Heart left ventricle (tissue), 16 donors: Measurements from ENCODE around the gene INO80E. TPM values are rescaled to one million over a fixed set of nuclear protein-coding genes. Genes with fewer than 3 reads are reported as not detected.
A peak's percentile ranks its signal among the peaks of the same experiment; 100 is the strongest.

ENCODE experiments used
- ATAC-seq, 4 donors: fragments of 200-7000 bp; cut with Tn5 transposase; one replicate each; pipeline ENCODE4 v1.9.1; 2020 to 2022; ENCODE audit warnings: moderate library complexity in 4 of 4, mild to moderate bottlenecking in 3 of 4, moderate number of reproducible peaks in 1 of 4
- DNase-seq, 5 donors: peaks; one replicate each; pipeline ENCODE4 v3.0.0-alpha.2; 2020
- H3K27ac ChIP-seq, 12 donors: fragments of 200-600 bp; sonication (generic) in 4 of 12; one replicate each; pipeline versions ENCODE4 v1.5.0 to v1.8.0; 2016 to 2022; ENCODE audit warnings: mild to moderate bottlenecking in 2 of 12
- H3K27me3 ChIP-seq, 9 donors: fragments of 200-600 bp; sonication (generic) in 2 of 9; one replicate each; pipeline versions ENCODE4 v1.5.1 to v1.8.0; 2016 to 2022; ENCODE audit warnings: mild to moderate bottlenecking in 3 of 9
- H3K36me3 ChIP-seq, 9 donors: fragments of 200-600 bp; sonication (generic) in 2 of 9; one replicate each; pipeline versions ENCODE4 v1.5.0 to v1.8.0; 2018 to 2022; ENCODE audit warnings: mild to moderate bottlenecking in 2 of 9
- H3K4me1 ChIP-seq, 12 donors: fragments of 200-600 bp; sonication (generic) in 4 of 12; one replicate each; pipeline versions ENCODE4 v1.5.0 to v1.8.0; 2016 to 2022; ENCODE audit warnings: mild to moderate bottlenecking in 3 of 12
- H3K4me3 ChIP-seq, 12 donors: fragments of 200-600 bp; sonication (generic) in 4 of 12; one replicate each; pipeline versions ENCODE4 v1.5.0 to v1.8.0; 2017 to 2022; ENCODE audit warnings: mild to moderate bottlenecking in 9 of 12, moderate library complexity in 4 of 12
- H3K9me3 ChIP-seq, 12 donors: fragments of 200-600 bp; sonication (generic) in 4 of 12; one replicate each; pipeline versions ENCODE4 v1.5.0 to v1.8.0; 2016 to 2022; ENCODE audit warnings: mild to moderate bottlenecking in 1 of 12
- POLR2A ChIP-seq, 2 donors: fragments of 450-650 bp; IDR thresholded peaks; one replicate each; pipeline ENCODE4 v1.6.1; 2017; ENCODE audit warnings: antibody characterized with exemption in 2 of 2, mild to moderate bottlenecking in 2 of 2, moderate library complexity in 2 of 2
- WGBS, 4 donors: extraction: QIAGEN DNeasy Blood & Tissue Kit in 2 of 4; methylation state at CpG; one replicate each; pipeline versions ENCODE4 v1.1.5 to v1.1.7; 2013 to 2018; 5-methylcytosine and 5-hydroxymethylcytosine counted together
- intact Hi-C, 10 donors: fragments of 100-400 bp; cut with DNase I; formaldehyde crosslinking; loops; one replicate each; pipeline versions ENCODE4 v1.11.1 to v1.14.2; 2022
- polyA plus RNA-seq, 2 donors: library from polyadenylated mRNA; stranded (reverse); fragments of 200-250 nt; gene quantifications; one replicate each; pipeline ENCODE4 v1.2.3, GENCODE V29; 2013
- total RNA-seq, 9 donors: library from RNA; depleted of rRNA in 2 of 9; stranded (reverse); fragments of >200 nt in 2 of 9; fragmentation: NEBNext Ultra II Directional in 3 of 9; extraction: Animal tissue kit (Norgen Biotek cat#: 25700) in 3 of 9; gene quantifications; one replicate each; pipeline versions ENCODE4 v1.1.0 to v1.2.4, GENCODE V29; 2016 to 2023
- TF ChIP-seq, protein P1 (sequence below), 12 donors: fragments of 200-600 bp; sonication (generic) in 4 of 12; IDR thresholded peaks; one replicate each; pipeline versions ENCODE4 v1.5.0 to v1.8.0; 2018 to 2022; ENCODE audit warnings: antibody characterized with exemption in 12 of 12, mild to moderate bottlenecking in 5 of 12
- donor health status: ischemic (EF 13 %, LVEDD 7.1; RV severe dilation, severe dysfunction).
- donor health status: healthy with polysubstance abuse.
- donor health status: DM: no; HTN: yes; CAD: no.
- donor health status: DM: no; HTN: no; CAD: no.
- donor health status: ischemic (EF 25% LVEDD 6.9; RV normal size, moderate dysfunction).
- donor health status: ischemic (EF 25% LVEDD 5.7; RV mildly dilated, moderate dysfunction).
- donor health status: healthy.
- donor health status: DM: yes; HTN: yes; CAD: no.
- donor health status: ischemic (EF 35%, LVEDD 5.7; RV mildly dilated, moderate dysfunction).
- donor health status: nonischemic (EF 11% LVEDD 7.7; RV severe dilation, severe dysfunction).
- donor health status: DM: yes; HTN: yes; CAD: no.
- donor health status: PGD.
- donor health status: ischemic (EF 29% LVEDD 5.4; RV normal size, mild dysfunction).
- donor health status: nonischemic (EF 23%, LVEDD 6.1; RV moderate dilation, normal function).

The INO80E gene
- total and polyA plus RNA-seq, 11 donors = 27.6 to 71.5 (median 33.9) TPM

GRCh38 chr16:29994600-29995323 is 1.3 kb upstream of the INO80E start:
- 9 to 28% (median 11%) methylated on average over 12 to 24 of the region's 24 CpGs for WGBS, 4 donors
- DNase-seq = peak in 3 of 5 donors; percentile 61 to 82 (median 62)

DNA sequence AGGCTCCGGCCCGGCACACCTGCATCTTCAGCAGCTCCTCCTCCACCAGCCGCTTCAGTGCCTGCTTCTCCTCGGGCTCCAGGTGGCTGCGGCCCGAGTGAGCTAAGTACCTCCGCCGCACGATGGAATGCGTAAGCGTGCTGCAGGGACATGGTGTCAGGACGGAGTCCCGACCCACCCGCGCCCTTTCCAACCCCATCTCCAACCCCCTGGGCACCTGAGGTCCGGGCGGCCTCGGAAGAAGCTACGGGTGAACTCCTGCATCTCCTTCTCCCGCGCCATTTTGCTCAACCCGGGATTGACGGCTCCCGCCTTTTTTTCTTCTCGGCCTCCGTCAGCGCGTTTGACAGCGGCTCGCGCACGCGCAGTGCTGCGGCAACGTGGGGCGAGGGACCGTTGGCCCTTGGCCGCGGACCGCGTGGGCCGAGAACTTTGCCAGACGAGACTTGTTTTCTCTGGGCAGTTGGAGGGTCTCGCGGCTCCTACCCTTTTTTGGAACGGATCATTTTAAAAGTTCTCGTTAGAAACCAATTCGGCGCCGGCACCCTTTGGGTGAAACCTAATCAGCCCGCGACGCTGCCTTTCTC is 624 bp upstream of the INO80E start, which contains the start of gene HIRIP3:
Gene HIRIP3, minus strand, starts transcription at position 294 of the 587 bp plus-strand sequence. Its CDS starts 12 bp downstream, at position 282.
- 0 to 1% (median 0%) methylated on average over 38 to 53 of the region's 53 CpGs for WGBS, 4 donors
- Histone ChIP-seq H3K4me3 (peak within 1 kb of the TSS; percentile 53 to 95 (median 80)), H3K9me3 (no peaks in the 10 kb centered on the region), H3K27me3 (no peaks in the 10 kb centered on the region), H3K36me3 (peaks cover 0 to 62% (median 46%) of the 10 kb centered on the region in 9 donors), H3K27ac (peak within 1 kb of the TSS; percentile 88 to 100 (median 96)), H3K4me1 (peaks cover 0 to 31% (median 18%) of the 10 kb centered on the region in 12 donors)
- intact Hi-C loops = loop anchor here in 9 of 10 donors (1.0 to 10.0 kb wide), 11 partner anchors 18 to 191 kb away; partner anchors contain the start of genes TMEM219 (in 4 of the 9), CDIPT (in 2 of the 9), KCTD13 (in 2 of the 9) and MAZ (in 2 of the 9)
- ATAC-seq (peak; percentile 68 to 84 (median 76)), DNase-seq (peak; percentile 90 to 94 (median 91))
- TF ChIP-seq, protein P1, sequence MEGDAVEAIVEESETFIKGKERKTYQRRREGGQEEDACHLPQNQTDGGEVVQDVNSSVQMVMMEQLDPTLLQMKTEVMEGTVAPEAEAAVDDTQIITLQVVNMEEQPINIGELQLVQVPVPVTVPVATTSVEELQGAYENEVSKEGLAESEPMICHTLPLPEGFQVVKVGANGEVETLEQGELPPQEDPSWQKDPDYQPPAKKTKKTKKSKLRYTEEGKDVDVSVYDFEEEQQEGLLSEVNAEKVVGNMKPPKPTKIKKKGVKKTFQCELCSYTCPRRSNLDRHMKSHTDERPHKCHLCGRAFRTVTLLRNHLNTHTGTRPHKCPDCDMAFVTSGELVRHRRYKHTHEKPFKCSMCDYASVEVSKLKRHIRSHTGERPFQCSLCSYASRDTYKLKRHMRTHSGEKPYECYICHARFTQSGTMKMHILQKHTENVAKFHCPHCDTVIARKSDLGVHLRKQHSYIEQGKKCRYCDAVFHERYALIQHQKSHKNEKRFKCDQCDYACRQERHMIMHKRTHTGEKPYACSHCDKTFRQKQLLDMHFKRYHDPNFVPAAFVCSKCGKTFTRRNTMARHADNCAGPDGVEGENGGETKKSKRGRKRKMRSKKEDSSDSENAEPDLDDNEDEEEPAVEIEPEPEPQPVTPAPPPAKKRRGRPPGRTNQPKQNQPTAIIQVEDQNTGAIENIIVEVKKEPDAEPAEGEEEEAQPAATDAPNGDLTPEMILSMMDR (IDR thresholded peaks at IDR 0.05) = no peak
- no peak for TF ChIP-seq POLR2A (IDR thresholded peaks at IDR 0.05)

More at GRCh38 chr16:29994600-29995323, 1.3 kb upstream of the INO80E start:
- TF ChIP-seq, protein P1 (IDR thresholded peaks at IDR 0.05) = no peak
- no peak for TF ChIP-seq POLR2A (IDR thresholded peaks at IDR 0.05)
- peak in 3 of 4 donors; percentile 34 to 40 (median 35) for ATAC-seq
- Histone ChIP-seq H3K4me3 (peak overlapping the region; percentile 53 to 95 (median 80)), H3K27ac (peak overlapping the region; percentile 88 to 100 (median 96)), H3K9me3 (no peaks in the 10 kb centered on the region), H3K4me1 (peaks cover 0 to 31% (median 18%) of the 10 kb centered on the region in 12 donors), H3K27me3 (no peaks in the 10 kb centered on the region), H3K36me3 (peaks cover 0 to 62% (median 48%) of the 10 kb centered on the region in 9 donors)
- intact Hi-C loops = loop anchor here in 9 of 10 donors (1.0 to 10.0 kb wide), 11 partner anchors 17 to 190 kb away; partner anchors contain the start of genes TMEM219 (in 4 of the 9), CDIPT (in 2 of the 9), KCTD13 (in 2 of the 9) and MAZ (in 2 of the 9)

DNA sequence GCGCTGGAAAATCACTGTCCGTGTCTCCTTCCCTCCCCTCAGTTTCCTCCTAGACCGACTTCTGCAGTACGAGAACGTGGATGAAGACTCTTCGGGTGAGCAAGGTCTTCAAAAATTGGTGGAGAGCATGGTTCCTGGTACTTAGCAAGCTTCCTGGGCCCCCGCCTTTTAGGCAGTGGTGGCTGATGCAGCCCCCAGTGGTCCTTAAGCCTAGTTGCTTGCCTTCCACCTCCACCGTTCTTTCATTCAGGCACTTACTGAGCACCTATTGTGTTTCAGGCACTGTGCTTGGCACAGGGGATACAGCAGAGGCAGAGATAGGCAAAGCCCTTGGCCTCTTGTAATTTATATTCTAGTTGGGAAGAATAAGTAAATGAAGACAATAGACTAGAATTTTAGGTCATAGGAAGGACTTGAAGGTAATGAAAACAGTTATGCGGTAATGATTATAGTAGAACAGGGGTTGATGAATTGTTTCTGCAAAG is 767 bp downstream of the INO80E start:
- DNase-seq (peak in 1 of 5 donors; percentile 8), ATAC-seq (no peak)
- peaks cover 0 to 31% (median 18%) of the 10 kb centered on the region in 12 donors for H3K4me1 ChIP-seq
- no peaks in the 10 kb centered on the region for H3K27me3 ChIP-seq
- H3K36me3 ChIP-seq = peaks cover 0 to 55% (median 43%) of the 10 kb centered on the region in 9 donors
- peak overlapping the region; percentile 53 to 95 (median 80) for H3K4me3 ChIP-seq
- intact Hi-C loops = loop anchor here in 8 of 10 donors (1.0 to 10.0 kb wide), 8 partner anchors 35 to 192 kb away; partner anchors contain the start of genes TMEM219 (in 4 of the 8), KCTD13 (in 3 of the 8), CDIPT (in 2 of the 8) and MAZ (in 2 of the 8)
- H3K27ac ChIP-seq = peak overlapping the region in 8 of 12 donors; percentile 91 to 100 (median 96)
- TF ChIP-seq POLR2A (IDR thresholded peaks at IDR 0.05) = no peak
- TF ChIP-seq, protein P1 (IDR thresholded peaks at IDR 0.05) = no peak
- WGBS, 4 donors = 23 to 29% (median 26%) methylated on average over 9 of the region's 9 CpGs
- no peaks in the 10 kb centered on the region for H3K9me3 ChIP-seq
